ENCODE measurements around the gene NXN. TPM values are rescaled to one million over a fixed set of nuclear protein-coding genes. Genes with fewer than 3 reads are reported as not detected.
"Not testable (repeated sequence)": the region's sequence is repeated elsewhere in the genome, so short reads cannot be mapped to it uniquely, and the experiment has no call there.

Gene NXN
- total RNA-seq, 1 donor from 2014 or later: 0.31 TPM

GRCh38 chr17:859824-860195, 119.8 kb downstream of the NXN start:
- no peak for DNase-seq (ENCODE audit: low spot score)
- no peaks in the 10 kb centered on the region for H3K4me1 Mint-ChIP-seq (ENCODE audit: low read depth)
- no peaks in the 10 kb centered on the region for H3K36me3 Mint-ChIP-seq (ENCODE audit: low read depth)
- no peak overlapping the region for H3K4me3 Mint-ChIP-seq
- H3K27ac Mint-ChIP-seq: no peak overlapping the region
- peaks cover 9% of the 10 kb centered on the region for H3K27me3 Mint-ChIP-seq (ENCODE audit: insufficient read depth)
- intact Hi-C loops (cut with micrococcal nuclease): no loop called here
- no peaks in the 10 kb centered on the region for H3K9me3 Mint-ChIP-seq

DNA sequence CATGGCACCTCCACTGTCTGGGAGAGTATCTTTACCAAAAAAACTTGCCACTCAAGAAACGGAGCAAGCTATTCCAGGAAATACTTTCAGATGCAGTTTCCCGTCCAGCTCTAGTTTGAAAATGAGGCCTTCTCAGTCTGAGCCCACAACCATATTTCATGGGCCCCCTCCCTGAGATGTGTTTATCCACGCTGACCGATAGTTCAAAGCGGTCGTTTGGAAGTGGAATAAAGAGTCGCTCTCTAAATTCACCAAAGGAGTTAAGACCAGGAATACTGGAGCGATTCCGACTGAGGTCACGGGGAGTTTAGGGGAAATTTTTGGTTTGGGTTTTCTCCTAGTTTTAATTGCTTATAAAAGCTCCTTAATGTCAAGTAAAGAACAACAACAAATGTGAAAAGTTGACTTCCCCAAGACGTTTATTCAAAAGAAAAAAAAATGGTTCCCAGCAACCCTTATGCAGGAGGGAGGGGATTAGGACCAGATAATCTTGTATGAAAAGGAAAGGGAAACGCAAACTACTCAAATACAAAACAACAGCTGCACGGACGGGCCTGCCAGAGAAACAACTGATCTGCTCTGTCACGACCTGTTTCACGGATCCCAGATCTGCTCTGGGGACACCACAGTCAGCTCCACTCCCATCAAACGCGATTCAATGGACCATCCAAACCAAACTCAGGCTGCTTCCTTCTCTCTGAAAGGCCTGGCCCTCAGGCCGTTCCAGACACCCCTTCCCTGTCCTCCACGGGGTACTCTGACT, 120.3 kb downstream of the NXN start:
- Mint-ChIP-seq H3K27me3 (ENCODE audit: insufficient read depth) (peaks cover 4% of the 10 kb centered on the region), H3K36me3 (ENCODE audit: low read depth) (no peaks in the 10 kb centered on the region), H3K9me3 (no peaks in the 10 kb centered on the region), H3K27ac (no peak overlapping the region), H3K4me3 (no peak overlapping the region), H3K4me1 (ENCODE audit: low read depth) (no peaks in the 10 kb centered on the region)
- intact Hi-C loops (cut with micrococcal nuclease): no loop called here
- no peak for DNase-seq (ENCODE audit: low spot score)

DNA sequence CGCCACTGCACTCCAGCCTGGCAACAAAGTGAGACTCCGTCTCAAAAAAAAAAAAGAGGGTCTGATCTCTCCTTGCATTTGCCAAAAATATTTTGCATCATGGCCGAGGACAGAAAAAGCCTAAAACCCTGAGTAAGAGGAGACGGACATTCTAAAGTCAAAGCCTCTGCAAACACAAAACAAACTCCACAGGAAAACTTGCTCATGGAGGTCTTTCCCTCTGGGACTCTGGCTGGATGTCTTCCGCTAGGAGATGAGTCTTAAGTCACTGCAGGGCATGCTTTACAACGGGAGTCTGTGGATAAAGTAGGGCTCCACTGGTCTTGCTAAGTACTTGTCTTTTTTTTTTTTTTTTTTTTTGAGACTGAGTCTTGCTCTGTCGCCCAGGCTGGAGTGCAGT, 123.4 kb downstream of the NXN start:
- Mint-ChIP-seq H3K9me3 (no peaks in the 10 kb centered on the region), H3K27ac (no peak overlapping the region), H3K4me1 (ENCODE audit: low read depth) (no peaks in the 10 kb centered on the region), H3K27me3 (ENCODE audit: insufficient read depth) (peaks cover 4% of the 10 kb centered on the region), H3K4me3 (no peak overlapping the region), H3K36me3 (ENCODE audit: low read depth) (no peaks in the 10 kb centered on the region)
- intact Hi-C loops (cut with micrococcal nuclease): no loop called here
- DNase-seq (ENCODE audit: low spot score): no peak

DNA sequence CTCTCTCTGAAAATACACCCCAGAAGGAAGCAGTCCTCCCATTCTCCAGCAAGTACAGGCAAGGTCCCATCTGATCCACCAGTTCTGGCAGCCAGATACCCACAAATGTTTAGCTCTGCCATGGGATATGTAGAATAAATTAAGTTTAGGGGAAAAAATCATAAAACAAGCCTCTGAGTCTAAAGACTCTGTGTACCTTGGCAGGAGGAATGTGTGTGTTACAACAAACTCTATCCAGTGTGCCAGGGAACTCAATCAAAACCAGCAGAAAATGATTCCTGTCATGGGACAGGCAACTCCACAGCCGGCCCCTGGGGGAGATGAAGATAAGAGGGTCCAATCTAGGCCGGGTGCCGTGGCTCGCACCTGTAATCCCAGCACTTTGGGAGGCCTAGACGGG, 124.0 kb downstream of the NXN start:
- no peaks in the 10 kb centered on the region for H3K36me3 Mint-ChIP-seq (ENCODE audit: low read depth)
- H3K27me3 Mint-ChIP-seq (ENCODE audit: insufficient read depth): peaks cover 4% of the 10 kb centered on the region
- H3K27ac Mint-ChIP-seq: no peak overlapping the region
- intact Hi-C loops (cut with micrococcal nuclease): no loop called here
- DNase-seq (ENCODE audit: low spot score): no peak
- no peaks in the 10 kb centered on the region for H3K4me1 Mint-ChIP-seq (ENCODE audit: low read depth)
- H3K9me3 Mint-ChIP-seq: no peaks in the 10 kb centered on the region
- H3K4me3 Mint-ChIP-seq: no peak overlapping the region

DNA sequence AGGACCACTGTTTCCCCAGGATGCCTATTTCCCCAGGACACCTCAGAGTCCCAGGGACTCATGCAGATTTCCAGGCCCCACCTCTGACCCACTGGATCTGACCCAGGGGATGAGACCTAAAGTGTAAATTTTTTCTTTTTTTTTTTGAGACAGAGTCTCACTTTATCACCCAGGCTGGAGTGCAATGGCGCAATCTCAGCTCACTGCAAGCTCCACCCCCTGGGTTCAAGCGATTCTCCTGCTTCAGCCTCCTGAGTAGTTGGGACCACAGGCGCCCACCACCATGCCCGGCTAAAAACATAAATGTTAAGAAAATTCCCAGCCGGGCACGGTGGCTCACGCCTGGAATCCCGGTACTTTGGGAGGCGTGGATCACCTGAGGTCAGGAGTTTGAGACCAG, 126.7 kb downstream of the NXN start:
- H3K4me1 Mint-ChIP-seq (ENCODE audit: low read depth); H3K27ac Mint-ChIP-seq; H3K9me3 Mint-ChIP-seq; DNase-seq (ENCODE audit: low spot score); H3K36me3 Mint-ChIP-seq (ENCODE audit: low read depth); intact Hi-C loops (cut with micrococcal nuclease); H3K27me3 Mint-ChIP-seq (ENCODE audit: insufficient read depth); H3K4me3 Mint-ChIP-seq: not testable (repeated sequence)

- DNase-seq (ENCODE audit: low spot score): no peak
- Mint-ChIP-seq H3K4me1 (ENCODE audit: low read depth) (no peaks in the 10 kb centered on the region), H3K9me3 (no peaks in the 10 kb centered on the region), H3K27ac (no peak overlapping the region), H3K4me3 (no peak overlapping the region), H3K36me3 (ENCODE audit: low read depth) (no peaks in the 10 kb centered on the region), H3K27me3 (ENCODE audit: insufficient read depth) (peaks cover 5% of the 10 kb centered on the region)
- intact Hi-C loops (cut with micrococcal nuclease): no loop called here
Measured at GRCh38 chr17:852349-852748, 127.2 kb downstream of the NXN start.

GRCh38 chr17:851924-852323, 127.7 kb downstream of the NXN start:
- peaks cover 3% of the 10 kb centered on the region for H3K4me1 Mint-ChIP-seq (ENCODE audit: low read depth)
- no peaks in the 10 kb centered on the region for H3K9me3 Mint-ChIP-seq
- intact Hi-C loops (cut with micrococcal nuclease): no loop called here
- no peak overlapping the region for H3K4me3 Mint-ChIP-seq
- H3K27me3 Mint-ChIP-seq (ENCODE audit: insufficient read depth): peaks cover 8% of the 10 kb centered on the region
- no peak overlapping the region for H3K27ac Mint-ChIP-seq
- no peak for DNase-seq (ENCODE audit: low spot score)
- no peaks in the 10 kb centered on the region for H3K36me3 Mint-ChIP-seq (ENCODE audit: low read depth)

- peaks cover 12% of the 10 kb centered on the region for H3K27me3 Mint-ChIP-seq (ENCODE audit: insufficient read depth)
- H3K9me3 Mint-ChIP-seq: no peaks in the 10 kb centered on the region
Measured at GRCh38 chr17:850851-851763, 128.5 kb downstream of the NXN start.

GRCh38 chr17:850086-850850, 129.3 kb downstream of the NXN start:
- peaks cover 8% of the 10 kb centered on the region for H3K4me1 Mint-ChIP-seq (ENCODE audit: low read depth)
- intact Hi-C loops (cut with micrococcal nuclease): no loop called here
- H3K27ac Mint-ChIP-seq: no peak overlapping the region
- no peaks in the 10 kb centered on the region for H3K9me3 Mint-ChIP-seq
- no peak for DNase-seq (ENCODE audit: low spot score)
- peaks cover 15% of the 10 kb centered on the region for H3K27me3 Mint-ChIP-seq (ENCODE audit: insufficient read depth)
- no peaks in the 10 kb centered on the region for H3K36me3 Mint-ChIP-seq (ENCODE audit: low read depth)
- H3K4me3 Mint-ChIP-seq: no peak overlapping the region

More at GRCh38 chr17:850851-851763, 128.5 kb downstream of the NXN start:
- no peak for DNase-seq (ENCODE audit: low spot score)
- Mint-ChIP-seq H3K4me3 (no peak overlapping the region), H3K4me1 (ENCODE audit: low read depth) (peaks cover 8% of the 10 kb centered on the region), H3K36me3 (ENCODE audit: low read depth) (no peaks in the 10 kb centered on the region), H3K27ac (no peak overlapping the region)
- intact Hi-C loops (cut with micrococcal nuclease): no loop called here

DNA sequence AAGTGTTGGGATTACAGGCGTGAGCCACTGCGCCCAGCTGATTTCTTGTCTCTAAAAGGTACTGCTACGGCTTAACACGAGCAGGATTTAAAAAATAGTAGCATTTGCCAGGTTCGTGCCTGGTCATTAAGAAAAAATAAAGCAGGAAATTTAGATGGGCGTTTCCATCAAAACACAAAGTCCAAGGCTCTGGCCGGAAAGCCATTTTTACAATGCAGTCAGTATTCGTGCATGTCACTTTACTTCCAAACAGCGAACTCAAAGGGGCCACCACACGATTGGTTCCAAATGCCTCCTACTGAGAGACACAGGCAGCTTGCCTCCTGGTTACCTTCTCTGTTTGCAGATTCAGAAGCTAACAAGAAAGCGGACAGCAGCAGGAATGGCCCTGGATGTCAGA, 131.2 kb downstream of the NXN start:
- intact Hi-C loops (cut with micrococcal nuclease): no loop called here
- no peaks in the 10 kb centered on the region for H3K36me3 Mint-ChIP-seq (ENCODE audit: low read depth)
- H3K27ac Mint-ChIP-seq: no peak overlapping the region
- H3K4me3 Mint-ChIP-seq: no peak overlapping the region
- H3K9me3 Mint-ChIP-seq: no peaks in the 10 kb centered on the region
- H3K4me1 Mint-ChIP-seq (ENCODE audit: low read depth): peaks cover 8% of the 10 kb centered on the region
- H3K27me3 Mint-ChIP-seq (ENCODE audit: insufficient read depth): peaks cover 17% of the 10 kb centered on the region
- DNase-seq (ENCODE audit: low spot score): no peak

GRCh38 chr17:846901-847843, 132.4 kb downstream of the NXN start:
- H3K36me3 Mint-ChIP-seq (ENCODE audit: low read depth): no peaks in the 10 kb centered on the region
- DNase-seq (ENCODE audit: low spot score): no peak
- intact Hi-C loops (cut with micrococcal nuclease): no loop called here
- peaks cover 17% of the 10 kb centered on the region for H3K27me3 Mint-ChIP-seq (ENCODE audit: insufficient read depth)
- peaks cover 8% of the 10 kb centered on the region for H3K4me1 Mint-ChIP-seq (ENCODE audit: low read depth)
- H3K27ac Mint-ChIP-seq: no peak overlapping the region
- no peaks in the 10 kb centered on the region for H3K9me3 Mint-ChIP-seq
- no peak overlapping the region for H3K4me3 Mint-ChIP-seq

DNA sequence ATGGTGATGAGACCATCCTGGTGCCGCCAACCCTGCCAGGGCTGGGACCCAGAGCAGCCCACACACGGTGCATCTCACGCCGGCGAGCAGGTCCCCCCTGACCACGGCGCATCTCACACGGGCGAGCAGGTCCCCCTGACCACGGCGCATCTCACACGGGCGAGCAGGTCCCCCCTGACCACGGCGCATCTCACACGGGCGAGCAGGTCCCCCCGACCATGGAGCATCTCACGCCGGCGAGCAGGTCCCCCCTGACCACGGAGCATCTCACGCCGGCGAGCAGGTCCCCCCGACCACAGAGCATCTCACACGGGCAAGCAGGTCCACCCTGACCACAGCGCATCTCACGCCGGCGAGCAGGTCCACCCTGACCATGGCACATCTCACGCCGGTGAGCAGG, 138.3 kb downstream of the NXN start:
- no peaks in the 10 kb centered on the region for H3K36me3 Mint-ChIP-seq (ENCODE audit: low read depth)
- no peak for DNase-seq (ENCODE audit: low spot score)
- H3K27ac Mint-ChIP-seq: no peak overlapping the region
- intact Hi-C loops (cut with micrococcal nuclease): no loop called here
- no peaks in the 10 kb centered on the region for H3K4me1 Mint-ChIP-seq (ENCODE audit: low read depth)
- H3K4me3 Mint-ChIP-seq: no peak overlapping the region
- peaks cover 5% of the 10 kb centered on the region for H3K27me3 Mint-ChIP-seq (ENCODE audit: insufficient read depth)
- H3K9me3 Mint-ChIP-seq: no peaks in the 10 kb centered on the region

Measured in activated T-helper 1 cell treated with anti-CD3 and anti-CD28 coated beads, Interleukin-12 subunit alpha, Interleukin-12 subunit beta, Interleukin-2, Interleukin-4 antibody, amounts not matched to agents 30 ng/mL and 10 ng/mL and 1 ng/mL, durations not matched to agents 14 hours and 24 hours and 36 hours (primary cell).